B cell (primary cell): Measurements from ENCODE around the gene PTP4A1.

ENCODE experiments used
- CTCF ChIP-seq: fragments of 200-600 bp; IDR thresholded peaks from one replicate; pipeline ENCODE4 v1.8.0; 2022; ENCODE audit warnings: antibody characterized with exemption, mild to moderate bottlenecking
- EZH2 ChIP-seq: IDR thresholded peaks from 2 replicates; pipeline ENCODE4 v1.6.1; 2012; ENCODE audit warnings: borderline replicate concordance, low read depth, mild to moderate bottlenecking, moderate library complexity, low read length; ENCODE audit not compliant: insufficient read depth, poor library complexity, severe bottlenecking

- no peak for TF ChIP-seq CTCF
- TF ChIP-seq EZH2 = no peak
Measured at GRCh38 chr6:63530182-63530581, 42.1 kb upstream of the PTP4A1 start.
